Coronary artery (tissue), 2 donors: ENCODE results near the gene PYGB.
A peak's percentile ranks its signal among the peaks of the same experiment; 100 is the strongest.

ENCODE experiments used
- DNase-seq: peaks from one replicate; pipeline ENCODE4 v3.0.0-alpha.2; 2017; ENCODE audit warnings: low spot score
- H3K27ac ChIP-seq, 2 donors: fragments of 200-600 bp; sonication (generic); one replicate each; pipeline ENCODE4 v1.5.1; 2016 to 2019
- H3K4me3 ChIP-seq: fragments of 200-600 bp; sonication (generic); 2 replicates; pipeline ENCODE4 v1.5.1; 2016; ENCODE audit warnings: mild to moderate bottlenecking, moderate library complexity
- TF ChIP-seq, protein P1 (sequence below): fragments of 200-600 bp; sonication (generic); IDR thresholded peaks from one replicate; pipeline ENCODE4 v1.5.1; 2019; ENCODE audit warnings: antibody characterized with exemption

The PYGB gene

DNA sequence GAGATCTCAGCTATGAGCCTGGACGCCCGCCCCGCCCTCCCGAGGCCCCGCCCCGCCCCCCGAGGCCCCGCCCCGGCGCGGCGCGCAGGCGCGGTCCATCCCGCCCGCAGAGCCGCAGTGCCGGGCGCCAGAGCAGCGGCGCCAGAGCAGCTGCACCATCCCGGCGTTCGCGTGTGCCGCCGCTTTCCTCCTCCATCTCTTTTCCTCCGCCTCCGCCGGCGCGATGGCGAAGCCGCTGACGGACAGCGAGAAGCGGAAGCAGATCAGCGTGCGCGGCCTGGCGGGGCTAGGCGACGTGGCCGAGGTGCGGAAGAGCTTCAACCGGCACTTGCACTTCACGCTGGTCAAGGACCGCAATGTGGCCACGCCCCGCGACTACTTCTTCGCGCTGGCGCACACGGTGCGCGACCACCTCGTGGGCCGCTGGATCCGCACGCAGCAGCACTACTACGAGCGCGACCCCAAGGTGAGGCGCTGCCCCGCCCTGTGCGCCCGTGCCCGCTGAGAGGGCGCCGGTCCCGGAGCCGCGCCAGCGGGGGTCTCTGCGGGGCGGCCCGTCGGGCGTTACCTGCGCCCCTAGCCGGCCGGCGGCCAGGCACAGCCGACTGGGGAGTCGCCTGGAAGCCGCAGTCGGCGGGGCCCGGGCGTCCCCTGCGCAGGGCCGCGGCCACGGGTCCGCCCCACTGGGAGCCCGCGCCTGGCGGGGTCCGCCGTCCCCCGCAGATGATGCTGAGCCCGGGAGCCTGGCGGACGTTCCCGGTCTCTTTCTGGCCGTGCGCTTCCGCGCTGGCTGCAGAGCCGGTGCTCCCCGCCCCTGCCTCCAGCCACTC is at the start of gene PYGB:
Gene PYGB, plus strand, starts transcription at position 130 of the 830 bp plus-strand sequence. Its CDS starts 94 bp downstream, at position 224.
- TF ChIP-seq, protein P1, sequence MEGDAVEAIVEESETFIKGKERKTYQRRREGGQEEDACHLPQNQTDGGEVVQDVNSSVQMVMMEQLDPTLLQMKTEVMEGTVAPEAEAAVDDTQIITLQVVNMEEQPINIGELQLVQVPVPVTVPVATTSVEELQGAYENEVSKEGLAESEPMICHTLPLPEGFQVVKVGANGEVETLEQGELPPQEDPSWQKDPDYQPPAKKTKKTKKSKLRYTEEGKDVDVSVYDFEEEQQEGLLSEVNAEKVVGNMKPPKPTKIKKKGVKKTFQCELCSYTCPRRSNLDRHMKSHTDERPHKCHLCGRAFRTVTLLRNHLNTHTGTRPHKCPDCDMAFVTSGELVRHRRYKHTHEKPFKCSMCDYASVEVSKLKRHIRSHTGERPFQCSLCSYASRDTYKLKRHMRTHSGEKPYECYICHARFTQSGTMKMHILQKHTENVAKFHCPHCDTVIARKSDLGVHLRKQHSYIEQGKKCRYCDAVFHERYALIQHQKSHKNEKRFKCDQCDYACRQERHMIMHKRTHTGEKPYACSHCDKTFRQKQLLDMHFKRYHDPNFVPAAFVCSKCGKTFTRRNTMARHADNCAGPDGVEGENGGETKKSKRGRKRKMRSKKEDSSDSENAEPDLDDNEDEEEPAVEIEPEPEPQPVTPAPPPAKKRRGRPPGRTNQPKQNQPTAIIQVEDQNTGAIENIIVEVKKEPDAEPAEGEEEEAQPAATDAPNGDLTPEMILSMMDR: no peak
- no peak for DNase-seq
- peak within 1 kb of the TSS; percentile 98 to 99 for H3K27ac ChIP-seq
- peak within 1 kb of the TSS; percentile 92 for H3K4me3 ChIP-seq

- DNase-seq: no peak
- TF ChIP-seq, protein P1: no peak
- H3K4me3 ChIP-seq: no peak overlapping the region
- peak overlapping the region in 1 of 2 donors; percentile 27 for H3K27ac ChIP-seq
Observed at GRCh38 chr20:25198663-25199383, 49.1 kb upstream of the PYGB start.

DNA sequence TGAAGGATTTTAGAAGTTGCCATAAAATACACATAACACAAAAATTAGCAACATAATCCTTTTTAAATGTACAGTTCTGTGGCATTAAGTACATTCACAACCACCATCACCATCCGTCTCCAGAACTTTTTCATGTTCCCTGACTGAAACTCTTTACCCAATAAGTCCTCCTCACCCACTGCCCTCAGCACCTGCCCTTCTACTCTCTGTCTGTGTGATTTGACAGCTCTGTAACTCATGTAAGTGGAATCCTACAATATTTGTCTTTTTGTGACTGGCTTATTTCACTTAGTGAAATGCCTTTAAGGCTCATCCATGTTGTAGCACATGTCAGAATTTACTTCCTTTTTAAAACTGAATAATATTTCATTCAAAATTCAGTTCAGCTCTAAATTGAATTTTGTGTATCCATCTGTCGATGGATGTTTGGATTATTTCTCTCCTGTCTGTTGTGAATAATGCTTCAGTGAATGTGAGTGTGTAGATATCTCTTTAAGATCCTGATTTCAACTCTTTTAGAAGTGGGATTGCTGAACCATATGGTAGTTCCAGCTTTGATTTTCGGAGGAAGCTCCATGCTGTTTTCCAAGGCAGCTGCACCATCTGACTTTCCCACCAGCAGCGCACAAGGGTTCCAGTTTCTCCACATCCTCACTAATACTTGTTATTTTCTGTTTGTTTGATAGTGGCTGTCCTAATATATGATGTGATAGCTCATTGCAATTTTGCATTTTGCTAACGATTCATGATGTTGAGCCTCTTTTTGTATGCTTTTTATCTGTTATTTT is 48.2 kb upstream of the PYGB start:
- peak overlapping the region in 1 of 2 donors; percentile 27 for H3K27ac ChIP-seq
- no peak for DNase-seq
- H3K4me3 ChIP-seq: no peak overlapping the region
- TF ChIP-seq, protein P1: no peak

GRCh38 chr20:25203089-25203488 is 44.8 kb upstream of the PYGB start:
- TF ChIP-seq, protein P1: no peak
- DNase-seq: no peak
- H3K4me3 ChIP-seq: no peak overlapping the region
- H3K27ac ChIP-seq: no peak overlapping the region

GRCh38 chr20:25203871-25204320 is 44.0 kb upstream of the PYGB start:
- H3K27ac ChIP-seq: no peak overlapping the region
- peak; percentile 9 for DNase-seq

DNA sequence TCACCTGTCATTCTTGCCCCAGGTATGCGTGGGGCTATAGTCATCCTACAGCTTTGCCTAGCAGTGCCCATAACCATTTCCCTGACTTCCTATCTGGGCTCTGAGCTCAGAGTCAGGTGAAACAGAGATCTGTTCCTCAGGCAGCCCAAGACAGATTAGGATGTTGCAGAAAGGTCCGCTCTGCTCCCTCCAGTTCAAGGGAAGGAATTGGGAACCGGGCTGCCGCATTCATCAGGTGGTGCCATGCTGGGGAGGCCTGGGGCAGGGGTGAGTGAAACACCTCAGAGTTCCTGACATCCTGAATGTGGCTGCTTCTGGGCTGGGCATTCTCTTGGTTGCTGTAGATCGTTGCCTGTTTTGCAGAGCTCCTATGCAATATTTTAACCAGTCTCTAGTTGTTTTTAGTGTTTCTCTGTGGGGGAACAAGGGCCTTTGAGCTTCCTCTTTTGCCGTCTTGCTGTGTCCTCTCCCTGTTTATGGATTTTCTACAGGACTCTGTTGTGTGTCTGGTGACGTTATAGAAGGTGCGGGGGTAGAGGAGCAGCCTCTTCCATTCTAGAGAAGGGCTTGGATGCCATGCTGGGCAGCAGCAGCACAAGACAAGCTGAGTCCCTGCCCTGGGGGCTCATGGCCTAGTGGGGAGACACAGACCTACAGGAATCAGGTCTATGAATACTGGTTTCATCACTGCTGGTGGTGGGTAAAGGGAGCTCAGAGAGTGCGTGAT is 43.2 kb upstream of the PYGB start:
- no peak overlapping the region for H3K4me3 ChIP-seq
- DNase-seq: no peak
- peak overlapping the region in 1 of 2 donors; percentile 63 for H3K27ac ChIP-seq
- TF ChIP-seq, protein P1: no peak

More at GRCh38 chr20:25203871-25204320, 44.0 kb upstream of the PYGB start:
- H3K4me3 ChIP-seq: no peak overlapping the region
- TF ChIP-seq, protein P1: no peak
